ENCODE measurements around the gene RNF186.

The RNF186 gene

GRCh38 chr1:19844731-19845495, 29.8 kb upstream of the RNF186 start:
- TF ChIP-seq CTCF (conservative IDR thresholded peaks at IDR 0.05) (no peak), ZFX (IDR thresholded peaks at IDR 0.05) (no peak)
- no peak overlapping the region for H3K27ac ChIP-seq

- TF ChIP-seq ZFX (IDR thresholded peaks at IDR 0.05) (no peak), CTCF (conservative IDR thresholded peaks at IDR 0.05) (no peak)
- no peak overlapping the region for H3K27ac ChIP-seq
Measured at GRCh38 chr1:19840228-19840627, 25.1 kb upstream of the RNF186 start.

- no peak overlapping the region for H3K27ac ChIP-seq
- no peak for TF ChIP-seq CTCF (conservative IDR thresholded peaks at IDR 0.05)
- no peak for TF ChIP-seq ZFX (IDR thresholded peaks at IDR 0.05)
Measured at GRCh38 chr1:19837866-19838265, 22.8 kb upstream of the RNF186 start.

GRCh38 chr1:19835578-19835977, 20.5 kb upstream of the RNF186 start:
- H3K27ac ChIP-seq, result no peak overlapping the region
- TF ChIP-seq CTCF (conservative IDR thresholded peaks at IDR 0.05) (no peak), ZFX (IDR thresholded peaks at IDR 0.05) (no peak)

GRCh38 chr1:19831441-19831840, 16.4 kb upstream of the RNF186 start:
- no peak for TF ChIP-seq CTCF (conservative IDR thresholded peaks at IDR 0.05)
- TF ChIP-seq ZFX (IDR thresholded peaks at IDR 0.05), result no peak
- no peak overlapping the region for H3K27ac ChIP-seq

- TF ChIP-seq CTCF (conservative IDR thresholded peaks at IDR 0.05), result no peak
- TF ChIP-seq ZFX (IDR thresholded peaks at IDR 0.05), result no peak
- H3K27ac ChIP-seq, result no peak overlapping the region
Measured at GRCh38 chr1:19828546-19828945, 13.5 kb upstream of the RNF186 start.

GRCh38 chr1:19825298-19825697, 10.2 kb upstream of the RNF186 start:
- TF ChIP-seq CTCF (conservative IDR thresholded peaks at IDR 0.05) (no peak), ZFX (IDR thresholded peaks at IDR 0.05) (no peak)
- no peak overlapping the region for H3K27ac ChIP-seq
